HCT116 (cell line): ENCODE data around the gene PLA2R1. TPM values are rescaled to one million over a fixed set of nuclear protein-coding genes. Genes with fewer than 3 reads are reported as not detected.

Experiments
- ATAC-seq: fragments of 200-7000 bp; cut with Tn5 transposase; 2 replicates; pipeline ENCODE4 v1.9.1; 2020; ENCODE audit warnings: mild to moderate bottlenecking, moderate library complexity
- BruUV-seq: library from RNA; stranded (reverse); fragments of 400-500 nt; replicated peaks from 2 replicates; lab custom pipeline; 2021; lab: Mats Ljungman, UMichigan
- CTCF ChIA-PET: fragments of 300-600 bp; sonication (Branson Sonifier 250); formaldehyde crosslinking; loops from one replicate; lab custom pipeline; 2021; ENCODE audit warnings: antibody characterized with exemption; lab: Charles Lee
- POLR2A ChIA-PET: fragments of 300-600, 350-600 bp; sonication (Branson Sonifier 250); formaldehyde crosslinking; loops from one replicate; lab custom pipeline; 2021; ENCODE audit warnings: antibody characterized with exemption; lab: Charles Lee
- RAD21 ChIA-PET, 2 experiments: fragments of 300-600 bp; sonication (Branson Sonifier 250); formaldehyde crosslinking; loops; one replicate each; lab custom pipeline; 2023; ENCODE audit warnings: low total read pairs in 2 of 2; ENCODE audit not compliant: uncharacterized antibody in 2 of 2, unreplicated experiment in 2 of 2, low non-redundant PET in 1 of 2; lab: Charles Lee
- DNase-seq: peaks from one replicate; pipeline ENCODE4 v3.0.0-alpha.2; 2010; ENCODE audit warnings: low read depth, low spot score
- H2AFZ ChIP-seq: fragments of 200-600 bp; shearing (Covaris generic), sonication (generic); 2 replicates; pipeline ENCODE4 v1.6.1; 2017; ENCODE audit warnings: low read depth, mixed run types, mixed read lengths, antibody characterized with exemption, low read length; ENCODE audit not compliant: poor library complexity, severe bottlenecking
- H3K27ac ChIP-seq: 2 replicates; pipeline ENCODE4 v1.5.1; 2012; ENCODE audit warnings: low read depth, low read length
- H3K27me3 ChIP-seq: fragments of 200-600 bp; sonication (generic); 2 replicates; pipeline ENCODE4 v1.6.1; 2016; ENCODE audit warnings: mixed run types, low read length, mixed read lengths; ENCODE audit not compliant: insufficient read depth
- H3K36me3 ChIP-seq, 2 experiments: fragments of 200-500 bp in 1 of 2; fragments of 200-600 bp in 1 of 2; sonication (Bioruptor generic) in 1 of 2; sonication (generic) in 1 of 2; 2 replicates each; pipeline versions ENCODE4 v1.5.1 to v1.6.1; 2014 to 2016; ENCODE audit warnings: low read length in 2 of 2, inconsistent platforms in 1 of 2, mixed read lengths in 1 of 2, mixed run types in 1 of 2; ENCODE audit not compliant: insufficient read depth in 2 of 2, control insufficient read depth in 1 of 2
- H3K4me1 ChIP-seq, 2 experiments: fragments of 200-600 bp in 1 of 2; sonication (generic) in 1 of 2; 2 replicates each; pipeline versions ENCODE4 v1.5.1 to v1.6.1; 2012 to 2017; ENCODE audit warnings: low read length in 2 of 2, inconsistent platforms in 1 of 2, mild to moderate bottlenecking in 1 of 2, mixed read lengths in 1 of 2, mixed run types in 1 of 2, moderate library complexity in 1 of 2; ENCODE audit not compliant: insufficient read depth in 2 of 2, control insufficient read depth in 1 of 2
- H3K4me2 ChIP-seq: fragments of 200-600 bp; sonication (generic); 2 replicates; pipeline ENCODE4 v1.6.1; 2017; ENCODE audit warnings: mixed run types, low read length, mixed read lengths
- H3K4me3 ChIP-seq, 2 experiments: fragments of 200-600 bp in 1 of 2; sonication (generic) in 1 of 2; replicated peaks in 1 of 2; 2 replicates each; pipeline ENCODE4 v1.5.1; 2011 to 2016; ENCODE audit warnings: low read length in 2 of 2, control low read depth in 1 of 2, low read depth in 1 of 2, mild to moderate bottlenecking in 1 of 2, mixed read lengths in 1 of 2, mixed run types in 1 of 2
- H3K79me2 ChIP-seq: fragments of 200-600 bp; sonication (generic); 2 replicates; pipeline ENCODE4 v1.6.1; 2017; ENCODE audit warnings: mild to moderate bottlenecking, mixed run types, low read length, moderate library complexity, mixed read lengths; ENCODE audit not compliant: insufficient read depth
- H3K9ac ChIP-seq: fragments of 200-600 bp; sonication (generic); 2 replicates; pipeline ENCODE4 v1.6.1; 2016; ENCODE audit warnings: low read length, mixed read lengths
- H3K9me2 ChIP-seq: fragments of 200-600 bp; sonication (generic), shearing (Covaris generic); 2 replicates; pipeline ENCODE4 v1.6.1; 2017; ENCODE audit warnings: mixed run types, mild to moderate bottlenecking, moderate library complexity; ENCODE audit not compliant: insufficient read depth
- H3K9me3 ChIP-seq, 2 experiments: fragments of 200-500 bp in 1 of 2; fragments of 200-600 bp in 1 of 2; sonication (Bioruptor generic) in 1 of 2; sonication (generic) in 1 of 2; 2 replicates each; pipeline ENCODE4 v1.6.1; 2014 to 2017; ENCODE audit warnings: low read length in 2 of 2, mixed read lengths in 2 of 2, inconsistent platforms in 1 of 2, low read depth in 1 of 2, mild to moderate bottlenecking in 1 of 2, mixed run types in 1 of 2, moderate library complexity in 1 of 2; ENCODE audit not compliant: control insufficient read depth in 1 of 2, insufficient read depth in 1 of 2
- H4K20me1 ChIP-seq: fragments of 200-600 bp; sonication (generic), shearing (Covaris generic); 2 replicates; pipeline ENCODE4 v1.6.1; 2017; ENCODE audit warnings: mixed run types, mild to moderate bottlenecking, moderate library complexity; ENCODE audit not compliant: insufficient read depth
- ELF1 ChIP-seq: IDR thresholded peaks from 2 replicates; pipeline ENCODE4 v1.6.1; 2012; ENCODE audit warnings: low read depth, borderline replicate concordance
- JUND ChIP-seq: IDR thresholded peaks from 2 replicates; pipeline ENCODE4 v1.6.1; 2012
- MAX ChIP-seq: IDR thresholded peaks from 2 replicates; pipeline ENCODE4 v1.6.1; 2012
- SP1 ChIP-seq: IDR thresholded peaks from 2 replicates; pipeline ENCODE4 v1.6.1; 2012; ENCODE audit warnings: low read depth
- TCF7L2 ChIP-seq: IDR thresholded peaks from 2 replicates; pipeline ENCODE4 v1.7.0; 2011; ENCODE audit warnings: borderline replicate concordance, inconsistent platforms; ENCODE audit not compliant: insufficient read depth, insufficient read length; ENCODE audit errors: extremely low read depth
- intact Hi-C: fragments of 100-400 bp; cut with micrococcal nuclease; formaldehyde crosslinking; loops from 2 replicates; pipeline ENCODE4 v1.10.0; 2022
- total RNA-seq: library from RNA; stranded (reverse); gene quantifications from one replicate; pipeline ENCODE4 v1.2.1, GENCODE V29; 2021; ENCODE audit not compliant: unreplicated experiment

The PLA2R1 gene
- total RNA-seq, 1 experiment from 2014 or later: 0.34 TPM

GRCh38 chr2:160063879-160064612 is 1.6 kb upstream of the PLA2R1 start:
- Histone ChIP-seq H3K4me3 (no peak overlapping the region), H4K20me1 (no peaks in the 10 kb centered on the region), H3K4me2 (no peak overlapping the region), H3K36me3 (no peaks in the 10 kb centered on the region), H3K9me2 (no peaks in the 10 kb centered on the region), H3K9ac (no peak overlapping the region), H3K27me3 (no peaks in the 10 kb centered on the region), H3K27ac (no peak overlapping the region), H3K79me2 (no peaks in the 10 kb centered on the region), H3K4me1 (peaks cover 0 to 5% of the 10 kb centered on the region in 2 experiments; a peak in 2 of 4 replicates), H3K9me3 (no peaks in the 10 kb centered on the region), H2AFZ (no peak overlapping the region)
- POLR2A ChIA-PET: no interaction called here
- CTCF ChIA-PET: no interaction called here
- TF ChIP-seq ELF1: no peak
- TF ChIP-seq SP1: no peak
- DNase-seq (no peak), ATAC-seq (no peak)
- no TSS peak for BruUV-seq
- RAD21 ChIA-PET: no interaction called here
- intact Hi-C loops: no loop called here

DNA sequence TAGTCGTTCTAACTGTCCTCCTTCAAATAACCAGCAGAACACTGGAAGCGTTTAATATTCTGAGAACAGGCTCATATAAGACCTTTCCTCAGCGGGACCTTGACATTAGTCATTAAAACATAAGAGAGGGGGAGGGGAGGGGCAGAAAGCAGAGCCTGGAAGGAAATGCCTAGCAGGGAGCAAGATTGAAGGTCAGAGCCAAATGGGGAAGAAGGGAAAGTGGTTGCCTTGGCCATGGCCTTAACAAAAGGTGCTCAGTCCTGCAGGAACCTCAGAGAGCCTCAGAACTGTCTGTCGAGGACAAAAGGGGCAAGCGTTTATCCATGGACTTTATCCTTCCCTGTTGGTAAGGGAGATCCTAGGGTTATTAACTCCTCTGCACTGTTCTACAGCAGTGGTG is 856 bp upstream of the PLA2R1 start:
- BruUV-seq: no TSS peak
- Histone ChIP-seq H3K4me2 (peak overlapping the region; percentile 74; the same call in 1 of the 2 replicates), H3K9ac (no peak overlapping the region), H3K9me2 (no peaks in the 10 kb centered on the region), H3K36me3 (no peaks in the 10 kb centered on the region), H3K27ac (no peak overlapping the region), H3K9me3 (no peaks in the 10 kb centered on the region), H3K79me2 (no peaks in the 10 kb centered on the region), H3K4me3 (0 out of 4 replicates have a peak overlapping the region, but pooled peaks of 1 of the 2 experiments have one; percentile 55), H3K4me1 (peaks cover 0 to 5% of the 10 kb centered on the region in 2 experiments; a peak in 2 of 4 replicates), H2AFZ (peak overlapping the region; percentile 54), H3K27me3 (no peaks in the 10 kb centered on the region), H4K20me1 (no peaks in the 10 kb centered on the region)
- ATAC-seq (no peak), DNase-seq (no peak)
- CTCF ChIA-PET: no interaction called here
- TF ChIP-seq MAX (no peak), TCF7L2 (no peak), JUND (no peak)
- intact Hi-C loops: no loop called here
- POLR2A ChIA-PET: no interaction called here
- RAD21 ChIA-PET: no interaction called here
